GM19395 (cell line): ENCODE data around the gene ATCAY.
"Not testable (repeated sequence)": the region's sequence is repeated elsewhere in the genome, so short reads cannot be mapped to it uniquely, and the experiment has no call there.

Source experiments
- ATAC-seq: cut with Tn5 transposase; IDR thresholded peaks from one replicate; pipeline ENCODE4 v1.9.1; 2021; ENCODE audit warnings: mild to moderate bottlenecking, moderate library complexity; ENCODE audit not compliant: unreplicated experiment

Gene ATCAY

GRCh38 chr19:3944018-3944721 is 63.7 kb downstream of the ATCAY start:
- ATAC-seq = no peak

DNA sequence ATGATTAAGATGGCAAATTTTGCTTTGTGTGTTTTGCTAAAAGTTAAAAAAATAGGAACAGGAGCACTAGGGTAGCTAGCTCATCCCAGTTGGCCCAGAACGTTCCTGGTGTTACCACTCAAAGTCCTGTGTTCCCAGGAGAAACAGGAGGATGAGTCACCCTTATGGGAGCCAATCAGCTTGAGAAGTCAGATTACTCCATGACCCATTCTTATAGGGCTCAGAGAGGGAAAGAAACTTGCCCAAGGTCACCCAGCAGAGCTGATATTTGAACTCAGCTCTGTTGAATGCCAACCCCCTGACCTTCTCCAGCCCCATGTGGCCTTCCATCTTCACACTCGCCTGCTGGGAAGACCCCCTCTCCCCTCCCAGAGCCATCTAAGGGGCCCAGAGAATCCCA is 65.4 kb downstream of the ATCAY start:
- no peak for ATAC-seq

DNA sequence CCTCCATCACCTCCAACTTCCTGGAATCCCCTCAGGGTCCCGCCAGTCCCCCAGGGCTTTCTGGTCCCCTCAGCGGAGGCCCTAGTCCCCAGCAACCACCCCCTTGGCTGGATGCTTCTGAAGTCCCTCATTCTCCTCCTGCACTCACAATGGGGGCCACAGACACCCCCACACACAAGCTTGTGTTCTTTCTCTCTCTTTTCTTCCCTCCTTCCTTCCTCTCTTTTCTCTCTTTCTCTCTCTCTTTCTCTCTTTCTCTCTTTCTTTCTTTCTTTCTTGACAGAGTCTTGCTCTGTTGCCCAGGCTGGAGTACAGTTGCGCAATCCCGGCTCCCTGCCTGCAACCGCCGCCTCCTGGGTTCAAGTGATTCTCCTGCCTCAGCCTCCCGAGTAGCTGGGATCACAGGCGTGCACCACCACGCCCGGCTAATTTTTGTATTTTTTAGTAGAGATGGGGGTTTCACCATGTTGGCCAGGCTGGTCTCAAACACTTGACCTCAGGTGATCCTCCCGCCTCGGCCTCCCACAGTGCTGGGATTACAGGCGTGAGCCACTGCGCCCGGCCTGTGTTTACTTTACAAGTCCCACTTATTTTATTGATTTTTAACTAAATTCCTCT is 66.9 kb downstream of the ATCAY start:
- ATAC-seq = not testable (repeated sequence)

GRCh38 chr19:3949294-3949693 is 68.8 kb downstream of the ATCAY start:
- no peak for ATAC-seq

- ATAC-seq = no peak
Measured at GRCh38 chr19:3949997-3950859, 69.7 kb downstream of the ATCAY start.

DNA sequence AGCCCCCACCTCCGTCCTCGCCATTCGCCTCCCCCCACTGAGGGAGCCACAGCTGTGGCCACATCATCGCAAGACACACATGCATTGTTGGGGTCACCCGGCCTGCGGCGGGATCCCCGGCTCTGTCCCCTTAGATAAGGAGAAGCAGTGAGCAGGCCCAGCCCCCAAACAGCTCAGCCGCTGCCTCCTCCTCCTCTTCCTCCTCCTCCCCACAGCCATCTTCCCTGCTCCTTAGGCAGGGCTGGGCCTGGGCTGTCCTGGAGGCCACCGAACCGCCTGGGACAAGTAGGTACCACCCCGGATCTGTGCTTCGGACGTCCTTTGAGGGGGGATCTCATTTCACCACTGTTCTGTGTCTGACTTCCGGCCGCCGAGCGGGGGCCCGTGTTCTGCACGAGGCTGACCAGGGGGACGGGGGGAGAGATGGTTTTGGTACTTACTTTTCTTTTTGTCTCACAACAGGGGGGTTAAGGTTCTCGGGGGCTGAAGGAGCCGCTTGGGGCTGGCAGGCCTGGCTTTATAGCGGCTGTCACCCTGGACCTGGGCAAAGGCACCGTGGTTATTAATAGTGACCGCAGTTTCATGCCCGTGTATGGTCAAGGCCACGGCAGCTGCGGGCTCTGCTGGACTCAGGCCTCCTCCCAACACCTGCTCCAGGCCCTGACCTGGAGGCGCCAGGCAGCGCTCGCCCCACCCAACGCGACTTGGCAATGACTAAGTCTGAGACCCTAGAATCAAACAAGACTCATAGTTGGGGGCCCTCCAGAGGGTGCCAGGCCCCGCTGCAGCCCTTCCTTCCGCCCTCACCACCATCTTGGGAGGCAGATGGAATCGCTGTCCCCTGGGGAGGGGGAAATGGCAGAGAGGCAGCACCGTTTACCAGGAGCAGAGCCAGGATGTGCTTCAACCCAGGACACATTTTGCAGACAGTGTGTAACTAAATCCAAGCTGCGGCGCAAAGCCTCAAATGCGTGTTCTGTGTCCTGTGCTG is 70.7 kb downstream of the ATCAY start:
- ATAC-seq = no peak

- not testable (repeated sequence) for ATAC-seq
Measured at GRCh38 chr19:3952755-3953276, 72.3 kb downstream of the ATCAY start.

DNA sequence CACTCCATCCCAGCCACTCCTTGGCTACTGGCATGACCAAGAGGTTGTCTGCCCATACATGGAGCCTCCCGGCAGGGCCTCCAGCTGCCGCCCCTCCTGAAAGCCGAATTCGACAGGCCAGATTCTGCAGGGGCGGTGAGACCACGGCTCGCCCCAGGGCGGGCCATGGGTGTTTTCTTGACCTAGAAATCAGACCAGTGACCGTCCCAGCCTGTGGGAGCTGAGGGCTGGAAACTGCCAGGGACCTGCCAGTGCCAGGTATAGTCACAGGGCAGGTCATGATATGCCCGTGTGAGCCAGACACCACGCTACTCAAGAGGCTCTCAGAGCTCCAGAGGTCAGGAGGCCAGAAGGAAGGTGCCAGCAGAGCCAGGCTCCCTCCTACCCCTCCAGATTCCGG is 73.6 kb downstream of the ATCAY start:
- no peak for ATAC-seq

GRCh38 chr19:3955276-3955675 is 74.8 kb downstream of the ATCAY start:
- not testable (repeated sequence) for ATAC-seq

DNA sequence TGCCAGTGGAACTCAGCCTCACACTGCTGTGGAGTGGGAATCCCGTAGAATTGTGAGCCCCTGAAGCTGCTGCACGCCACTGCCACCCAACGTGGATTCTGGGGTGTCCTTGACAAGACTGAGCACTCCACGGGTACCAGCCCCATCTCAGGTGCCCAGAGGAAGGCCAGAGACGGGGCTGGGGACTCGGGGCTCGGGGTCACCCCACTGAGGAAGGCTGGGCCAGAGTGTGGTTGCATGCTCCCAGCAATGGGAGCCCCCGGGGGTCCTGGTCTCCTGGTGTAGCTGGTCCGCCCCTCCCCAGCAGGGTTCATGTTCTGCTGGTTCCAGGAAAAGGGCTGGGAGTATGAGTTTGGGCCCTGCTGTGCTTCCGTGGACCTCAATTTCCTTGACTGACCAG is 75.2 kb downstream of the ATCAY start:
- ATAC-seq = no peak

DNA sequence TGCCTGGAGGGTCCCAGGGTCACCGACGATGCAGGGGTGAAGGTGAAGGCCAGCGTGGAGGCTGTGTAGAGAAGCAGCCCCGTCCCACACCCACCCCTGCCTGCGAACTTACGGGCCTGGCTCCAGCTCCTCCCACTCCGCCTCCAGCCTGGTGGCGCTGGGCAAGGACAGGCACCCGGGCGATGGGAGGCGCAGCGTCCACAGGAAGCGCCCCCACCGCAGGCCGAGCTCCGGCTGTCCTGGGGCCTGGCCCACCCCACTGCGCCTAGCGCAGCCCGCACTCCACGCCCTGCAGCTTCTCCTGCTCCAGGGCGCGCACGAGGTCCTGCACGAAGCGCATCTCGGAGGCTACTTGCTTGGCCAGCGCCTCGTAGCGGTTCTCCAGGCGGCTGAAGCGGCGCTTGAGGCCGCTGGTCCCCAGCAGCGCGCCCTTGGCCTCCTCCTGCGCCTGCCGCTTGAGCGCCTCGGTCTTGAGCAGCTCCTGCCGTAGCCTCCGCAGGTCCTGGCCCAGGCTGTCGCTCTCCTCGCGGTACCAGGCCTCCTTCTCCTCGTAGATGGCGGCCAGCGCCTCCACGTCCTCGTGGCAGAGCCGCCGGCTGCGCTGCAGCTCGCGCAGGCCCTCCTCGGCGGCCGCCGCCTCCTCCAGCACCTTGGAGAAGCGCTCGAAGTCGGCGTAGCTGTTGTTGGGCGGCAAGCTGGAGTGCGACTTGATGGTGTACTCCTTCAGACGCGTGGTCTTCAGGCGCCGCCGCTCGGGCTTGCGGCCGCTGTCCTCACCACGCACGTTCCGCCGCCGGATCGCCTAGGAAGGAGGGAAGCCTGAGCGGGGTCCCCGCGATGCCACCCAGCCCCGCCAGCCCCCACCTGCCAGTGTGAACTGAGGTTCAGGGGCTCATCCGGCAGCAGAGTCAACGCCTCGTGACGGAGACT is 78.6 kb downstream of the ATCAY start:
- ATAC-seq = no peak

- ATAC-seq = no peak
Measured at GRCh38 chr19:3959766-3960131, 79.3 kb downstream of the ATCAY start.

GRCh38 chr19:3961007-3961406 is 80.5 kb downstream of the ATCAY start:
- no peak for ATAC-seq

- no peak for ATAC-seq
Measured at GRCh38 chr19:3963458-3964255, 83.2 kb downstream of the ATCAY start.

DNA sequence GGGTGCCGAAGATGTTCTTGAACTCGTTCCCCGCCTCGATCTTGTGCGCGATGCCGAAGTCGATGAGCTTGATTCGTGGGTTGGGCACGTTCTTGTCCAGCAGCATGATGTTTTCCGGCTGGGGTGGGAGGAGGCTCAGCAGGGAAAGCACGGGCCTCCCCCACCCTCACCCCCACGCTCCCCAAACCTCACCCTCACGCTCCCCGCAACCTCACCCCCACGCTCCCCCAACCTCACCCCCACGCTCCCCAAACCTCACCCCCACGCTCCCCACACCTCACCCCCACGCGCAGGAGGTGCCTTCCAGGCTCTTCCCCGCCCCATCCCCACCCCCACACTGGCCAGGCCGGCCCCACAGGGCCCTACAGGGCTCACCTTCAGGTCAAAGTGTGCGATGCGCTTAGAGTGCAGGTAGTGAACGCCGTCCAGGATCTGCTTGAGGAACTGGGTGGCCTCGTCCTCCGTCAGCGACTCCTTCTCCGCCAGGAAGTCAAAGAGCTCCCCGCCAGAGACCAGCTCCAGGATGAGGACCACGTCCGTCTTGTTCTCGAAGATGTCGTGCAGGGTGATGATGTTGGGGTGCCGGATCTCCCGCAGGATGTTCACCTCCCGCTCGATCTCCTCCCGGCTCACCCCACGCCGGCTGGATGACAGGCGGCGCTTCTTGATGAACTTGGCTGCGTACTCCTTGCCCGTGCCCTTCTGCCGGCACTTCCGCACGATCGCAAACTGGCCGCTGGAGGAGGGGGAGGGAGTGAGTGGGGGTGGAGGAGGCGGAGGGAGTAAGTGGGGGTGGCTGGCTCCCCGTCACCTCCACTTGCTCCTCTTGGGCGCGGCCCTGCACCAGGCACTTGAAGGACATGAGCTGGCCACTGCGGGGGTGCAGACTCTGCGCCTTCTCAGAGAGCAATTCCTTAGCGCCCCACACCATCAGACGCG is 84.0 kb downstream of the ATCAY start:
- ATAC-seq = no peak

DNA sequence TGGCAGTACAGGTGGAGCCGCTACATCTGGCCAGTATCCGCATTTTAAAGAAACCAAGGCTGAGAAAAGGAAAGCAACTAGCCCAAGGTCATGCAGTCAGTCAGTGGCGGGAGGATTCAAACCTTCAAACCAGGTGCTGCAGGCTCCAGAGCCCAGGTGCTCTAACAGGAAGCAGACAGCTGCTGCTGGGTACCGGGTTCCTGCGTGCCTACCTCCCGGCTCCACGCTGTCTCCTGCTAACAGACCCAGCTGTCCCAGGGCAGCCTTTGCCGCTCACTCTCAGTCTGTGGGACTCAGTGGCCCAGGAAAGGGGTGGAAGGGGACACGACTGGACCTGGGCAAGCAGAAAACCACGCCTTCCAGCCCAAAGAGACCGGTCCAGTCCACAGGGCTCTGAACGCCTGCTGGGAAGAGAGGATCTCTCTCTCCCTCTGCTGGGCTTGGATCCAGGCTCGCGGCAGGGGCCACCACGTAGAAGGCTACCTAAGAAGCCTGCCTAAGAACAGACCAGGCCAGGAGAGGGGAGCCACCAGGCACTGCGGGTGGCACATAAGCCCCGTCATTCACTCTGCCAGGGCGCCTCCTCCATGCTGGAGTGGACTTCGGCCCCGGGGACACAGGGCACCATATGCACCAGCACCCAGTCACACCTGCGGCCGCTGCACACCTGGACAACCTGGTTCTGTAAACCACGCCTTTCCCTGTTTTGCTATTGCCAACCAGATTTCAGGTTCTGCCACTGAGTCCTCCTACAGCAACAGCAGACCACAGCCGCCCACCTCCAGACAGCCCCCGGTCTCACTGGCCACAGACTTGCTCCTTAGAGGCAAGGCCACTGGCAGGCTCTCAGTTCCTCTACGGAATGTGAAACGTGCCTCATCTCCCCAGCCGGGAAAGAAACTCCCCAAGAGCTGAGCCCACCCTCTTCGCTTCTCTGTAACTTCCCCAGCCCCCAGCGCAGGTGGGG is 85.8 kb downstream of the ATCAY start:
- no peak for ATAC-seq
